Measurements from ENCODE around the gene PLD4.

DNA sequence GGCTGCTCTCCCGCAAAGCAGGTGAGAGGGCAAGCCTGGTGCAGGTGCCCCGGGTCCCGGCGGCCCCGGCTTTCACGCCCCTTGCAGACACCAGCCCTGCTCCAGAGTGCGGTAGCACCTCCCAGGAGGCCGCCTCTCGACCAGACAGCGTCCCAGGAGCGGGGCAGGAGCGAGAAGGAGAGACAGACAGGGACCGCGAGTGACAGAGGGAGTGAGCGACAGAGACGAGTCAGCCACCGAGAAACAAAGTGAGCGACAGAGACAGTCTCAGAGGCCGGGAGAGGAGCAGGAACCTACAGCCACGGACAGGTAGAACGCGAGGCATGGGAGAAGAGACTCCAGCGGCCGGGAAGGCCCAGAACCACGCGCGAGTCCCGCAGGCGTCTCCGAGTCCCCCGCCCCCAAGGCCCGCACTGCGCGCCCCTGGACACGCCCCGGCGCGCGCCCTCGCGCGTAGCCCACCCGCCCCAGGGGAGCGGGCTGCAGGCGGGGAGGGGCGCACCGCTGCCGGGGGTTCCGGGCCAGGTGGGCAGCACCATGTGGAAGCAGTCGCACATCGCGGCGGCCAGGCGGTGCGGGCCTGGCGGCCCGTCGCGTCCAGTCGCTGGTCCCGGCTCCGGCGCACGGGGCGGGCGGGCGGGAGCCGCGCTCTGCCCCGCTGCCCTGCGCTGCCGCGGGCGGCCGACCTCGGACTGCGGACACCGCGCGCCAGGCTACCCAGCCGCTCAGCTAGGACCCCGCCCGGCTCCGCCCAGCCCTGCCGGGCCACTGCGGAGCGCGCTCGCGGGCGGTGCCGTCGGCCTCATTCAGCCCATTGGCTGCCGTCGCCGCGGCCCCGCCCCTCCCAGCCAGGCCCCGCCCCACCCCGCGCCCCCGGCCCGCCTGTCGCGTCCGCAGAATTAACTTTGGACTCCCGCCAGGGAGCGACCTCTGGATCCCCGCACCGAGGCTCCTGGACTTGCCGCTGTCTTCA, 53.3 kb downstream of the PLD4 start, which contains the start of gene AHNAK2:
- TF ChIP-seq, protein P1, sequence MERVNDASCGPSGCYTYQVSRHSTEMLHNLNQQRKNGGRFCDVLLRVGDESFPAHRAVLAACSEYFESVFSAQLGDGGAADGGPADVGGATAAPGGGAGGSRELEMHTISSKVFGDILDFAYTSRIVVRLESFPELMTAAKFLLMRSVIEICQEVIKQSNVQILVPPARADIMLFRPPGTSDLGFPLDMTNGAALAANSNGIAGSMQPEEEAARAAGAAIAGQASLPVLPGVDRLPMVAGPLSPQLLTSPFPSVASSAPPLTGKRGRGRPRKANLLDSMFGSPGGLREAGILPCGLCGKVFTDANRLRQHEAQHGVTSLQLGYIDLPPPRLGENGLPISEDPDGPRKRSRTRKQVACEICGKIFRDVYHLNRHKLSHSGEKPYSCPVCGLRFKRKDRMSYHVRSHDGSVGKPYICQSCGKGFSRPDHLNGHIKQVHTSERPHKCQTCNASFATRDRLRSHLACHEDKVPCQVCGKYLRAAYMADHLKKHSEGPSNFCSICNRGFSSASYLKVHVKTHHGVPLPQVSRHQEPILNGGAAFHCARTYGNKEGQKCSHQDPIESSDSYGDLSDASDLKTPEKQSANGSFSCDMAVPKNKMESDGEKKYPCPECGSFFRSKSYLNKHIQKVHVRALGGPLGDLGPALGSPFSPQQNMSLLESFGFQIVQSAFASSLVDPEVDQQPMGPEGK (CRISPR knock-in tag; IDR thresholded peaks at IDR 0.05; ENCODE audit: borderline replicate concordance): no peak
- TF ChIP-seq ZC3H10 (CRISPR knock-in tag; IDR thresholded peaks at IDR 0.05) (no peak), RARB (CRISPR knock-in tag; IDR thresholded peaks at IDR 0.05) (no peak), GLIS3 (CRISPR knock-in tag; IDR thresholded peaks at IDR 0.05) (no peak), ZNF8 (CRISPR knock-in tag; IDR thresholded peaks at IDR 0.05) (no peak), PPARA (CRISPR knock-in tag; IDR thresholded peaks at IDR 0.05; ENCODE audit: borderline replicate concordance) (no peak), ARNTL (CRISPR knock-in tag; IDR thresholded peaks at IDR 0.05; ENCODE audit: borderline replicate concordance, low read depth) (no peak), OSR1 (CRISPR knock-in tag; IDR thresholded peaks at IDR 0.05) (no peak), ZFP30 (CRISPR knock-in tag; IDR thresholded peaks at IDR 0.05) (no peak), SNAI2 (CRISPR knock-in tag; IDR thresholded peaks at IDR 0.05) (no peak)
- TF ChIP-seq, protein P2, sequence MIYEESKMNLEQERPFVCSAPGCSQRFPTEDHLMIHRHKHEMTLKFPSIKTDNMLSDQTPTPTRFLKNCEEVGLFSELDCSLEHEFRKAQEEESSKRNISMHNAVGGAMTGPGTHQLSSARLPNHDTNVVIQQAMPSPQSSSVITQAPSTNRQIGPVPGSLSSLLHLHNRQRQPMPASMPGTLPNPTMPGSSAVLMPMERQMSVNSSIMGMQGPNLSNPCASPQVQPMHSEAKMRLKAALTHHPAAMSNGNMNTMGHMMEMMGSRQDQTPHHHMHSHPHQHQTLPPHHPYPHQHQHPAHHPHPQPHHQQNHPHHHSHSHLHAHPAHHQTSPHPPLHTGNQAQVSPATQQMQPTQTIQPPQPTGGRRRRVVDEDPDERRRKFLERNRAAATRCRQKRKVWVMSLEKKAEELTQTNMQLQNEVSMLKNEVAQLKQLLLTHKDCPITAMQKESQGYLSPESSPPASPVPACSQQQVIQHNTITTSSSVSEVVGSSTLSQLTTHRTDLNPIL (CRISPR knock-in tag; IDR thresholded peaks at IDR 0.05; ENCODE audit: low read depth): no peak
- TF ChIP-seq, protein P3, sequence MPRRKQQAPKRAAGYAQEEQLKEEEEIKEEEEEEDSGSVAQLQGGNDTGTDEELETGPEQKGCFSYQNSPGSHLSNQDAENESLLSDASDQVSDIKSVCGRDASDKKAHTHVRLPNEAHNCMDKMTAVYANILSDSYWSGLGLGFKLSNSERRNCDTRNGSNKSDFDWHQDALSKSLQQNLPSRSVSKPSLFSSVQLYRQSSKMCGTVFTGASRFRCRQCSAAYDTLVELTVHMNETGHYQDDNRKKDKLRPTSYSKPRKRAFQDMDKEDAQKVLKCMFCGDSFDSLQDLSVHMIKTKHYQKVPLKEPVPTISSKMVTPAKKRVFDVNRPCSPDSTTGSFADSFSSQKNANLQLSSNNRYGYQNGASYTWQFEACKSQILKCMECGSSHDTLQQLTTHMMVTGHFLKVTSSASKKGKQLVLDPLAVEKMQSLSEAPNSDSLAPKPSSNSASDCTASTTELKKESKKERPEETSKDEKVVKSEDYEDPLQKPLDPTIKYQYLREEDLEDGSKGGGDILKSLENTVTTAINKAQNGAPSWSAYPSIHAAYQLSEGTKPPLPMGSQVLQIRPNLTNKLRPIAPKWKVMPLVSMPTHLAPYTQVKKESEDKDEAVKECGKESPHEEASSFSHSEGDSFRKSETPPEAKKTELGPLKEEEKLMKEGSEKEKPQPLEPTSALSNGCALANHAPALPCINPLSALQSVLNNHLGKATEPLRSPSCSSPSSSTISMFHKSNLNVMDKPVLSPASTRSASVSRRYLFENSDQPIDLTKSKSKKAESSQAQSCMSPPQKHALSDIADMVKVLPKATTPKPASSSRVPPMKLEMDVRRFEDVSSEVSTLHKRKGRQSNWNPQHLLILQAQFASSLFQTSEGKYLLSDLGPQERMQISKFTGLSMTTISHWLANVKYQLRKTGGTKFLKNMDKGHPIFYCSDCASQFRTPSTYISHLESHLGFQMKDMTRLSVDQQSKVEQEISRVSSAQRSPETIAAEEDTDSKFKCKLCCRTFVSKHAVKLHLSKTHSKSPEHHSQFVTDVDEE (CRISPR knock-in tag; IDR thresholded peaks at IDR 0.05): no peak
- TF ChIP-seq, protein P4, sequence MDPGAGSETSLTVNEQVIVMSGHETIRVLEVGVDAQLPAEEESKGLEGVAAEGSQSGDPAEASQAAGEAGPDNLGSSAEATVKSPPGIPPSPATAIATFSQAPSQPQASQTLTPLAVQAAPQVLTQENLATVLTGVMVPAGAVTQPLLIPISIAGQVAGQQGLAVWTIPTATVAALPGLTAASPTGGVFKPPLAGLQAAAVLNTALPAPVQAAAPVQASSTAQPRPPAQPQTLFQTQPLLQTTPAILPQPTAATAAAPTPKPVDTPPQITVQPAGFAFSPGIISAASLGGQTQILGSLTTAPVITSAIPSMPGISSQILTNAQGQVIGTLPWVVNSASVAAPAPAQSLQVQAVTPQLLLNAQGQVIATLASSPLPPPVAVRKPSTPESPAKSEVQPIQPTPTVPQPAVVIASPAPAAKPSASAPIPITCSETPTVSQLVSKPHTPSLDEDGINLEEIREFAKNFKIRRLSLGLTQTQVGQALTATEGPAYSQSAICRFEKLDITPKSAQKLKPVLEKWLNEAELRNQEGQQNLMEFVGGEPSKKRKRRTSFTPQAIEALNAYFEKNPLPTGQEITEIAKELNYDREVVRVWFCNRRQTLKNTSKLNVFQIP (CRISPR knock-in tag; IDR thresholded peaks at IDR 0.05; ENCODE audit: borderline replicate concordance, low read depth): no peak
